K562 (cell line): ENCODE data around the gene FAM193A.

ENCODE experiments used
- HNRNPL ChIP-seq: fragments of 200-400 bp; formaldehyde crosslinking; IDR thresholded peaks from 2 replicates; pipeline ENCODE4 v1.6.1; 2017; ENCODE audit warnings: low read depth, mild to moderate bottlenecking, low read length
- KAT2B ChIP-seq: IDR thresholded peaks from one replicate; pipeline ENCODE4 v1.6.1; 2012; ENCODE audit warnings: low read depth, mild to moderate bottlenecking, control low read depth, inconsistent platforms, low read length, moderate library complexity
- KHSRP ChIP-seq: fragments of 450-650 bp; IDR thresholded peaks from 2 replicates; pipeline ENCODE4 v1.6.1; 2017
- MTA3 ChIP-seq: fragments of 450-650 bp; formaldehyde crosslinking; IDR thresholded peaks from 2 replicates; pipeline ENCODE4 v1.6.1; 2017; ENCODE audit warnings: mild to moderate bottlenecking, borderline replicate concordance
- YY1 ChIP-seq, 3 experiments: IDR thresholded peaks; 2 replicates each; pipeline ENCODE4 v1.6.1; 2011; ENCODE audit warnings: low read length in 2 of 3, mild to moderate bottlenecking in 2 of 3, moderate library complexity in 2 of 3, borderline replicate concordance in 1 of 3, control low read depth in 1 of 3, low read depth in 1 of 3; ENCODE audit not compliant: insufficient read depth in 3 of 3, insufficient replicate concordance in 2 of 3, control insufficient read depth in 1 of 3, insufficient read length in 1 of 3; ENCODE audit errors: extremely low read depth in 1 of 3
- ZBTB33 ChIP-seq: sonication (generic); formaldehyde crosslinking; IDR thresholded peaks from 2 replicates; pipeline ENCODE4 v1.8.1; 2023; ENCODE audit warnings: mild to moderate bottlenecking, missing genetic modification reagents

GRCh38 chr4:2510351-2511259 lies 25.8 kb upstream of the FAM193A start:
- TF ChIP-seq KHSRP: no peak
- no peak for TF ChIP-seq ZBTB33 (CRISPR knock-in tag)
- no peak for TF ChIP-seq YY1 (IDR thresholded peaks at IDR 0.05; ENCODE audit: borderline replicate concordance in 1 of 3, control insufficient read depth in 1 of 3, extremely low read depth in 1 of 3, insufficient read depth in 3 of 3, insufficient read length in 1 of 3, insufficient replicate concordance in 2 of 3, low read depth in 1 of 3, low read length in 2 of 3)
- TF ChIP-seq MTA3: no peak
- TF ChIP-seq HNRNPL: no peak
- TF ChIP-seq KAT2B: no peak
